NCI-H524 treated with DMSO at 0.1 percent for 48 hours (cell line): Measurements from ENCODE around the gene FOXN1.
"Not testable (repeated sequence)": the region's sequence is repeated elsewhere in the genome, so short reads cannot be mapped to it uniquely, and the experiment has no call there.

Source experiments
- DNase-seq: peaks from one replicate; lab custom pipeline; 2025; lab: John Stamatoyannopoulos, UW

The FOXN1 gene

GRCh38 chr17:28574526-28574925 lies 68.4 kb downstream of the FOXN1 start:
- no peak for DNase-seq

DNA sequence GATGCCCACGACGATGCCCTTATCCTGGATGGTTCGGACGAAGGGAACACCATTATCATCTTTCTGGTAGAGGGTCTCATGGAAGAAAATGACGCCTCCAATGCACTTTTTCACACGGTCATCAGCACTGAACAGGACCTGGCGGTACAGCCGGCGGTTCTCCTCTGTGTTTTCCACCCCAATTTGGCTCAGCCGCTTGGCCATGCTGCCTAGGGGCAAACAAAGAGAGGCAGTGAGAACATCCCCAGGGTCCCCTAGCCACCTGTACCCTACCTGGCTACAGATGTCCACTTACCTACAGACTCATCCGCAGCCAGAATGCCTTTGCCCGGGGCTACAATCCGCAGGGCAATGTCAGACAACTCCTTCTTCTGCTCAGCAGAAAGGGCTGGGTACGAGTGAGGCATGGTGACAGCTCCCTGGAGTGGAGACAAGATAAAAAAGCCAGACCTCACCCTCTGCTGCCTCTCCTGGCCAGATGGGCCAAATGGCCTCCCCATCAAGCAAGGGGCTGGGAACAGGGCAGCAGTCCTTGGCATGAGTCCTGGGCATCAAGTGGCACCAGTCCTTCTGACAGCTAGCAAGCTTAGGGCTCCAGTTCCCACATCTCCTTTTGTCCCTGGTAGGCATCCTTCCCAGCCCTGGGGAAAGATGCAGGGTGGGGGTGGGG lies 69.1 kb downstream of the FOXN1 start:
- DNase-seq, result no peak

- not testable (repeated sequence) for DNase-seq
Measured at GRCh38 chr17:28576016-28576415, 69.9 kb downstream of the FOXN1 start.

- no peak for DNase-seq
Measured at GRCh38 chr17:28576758-28577465, 70.8 kb downstream of the FOXN1 start, which contains the start of gene ALDOC. ALDOC (minus strand) TSS chr17:28576895; CDS start chr17:28575532, 1,363 bp downstream.

DNA sequence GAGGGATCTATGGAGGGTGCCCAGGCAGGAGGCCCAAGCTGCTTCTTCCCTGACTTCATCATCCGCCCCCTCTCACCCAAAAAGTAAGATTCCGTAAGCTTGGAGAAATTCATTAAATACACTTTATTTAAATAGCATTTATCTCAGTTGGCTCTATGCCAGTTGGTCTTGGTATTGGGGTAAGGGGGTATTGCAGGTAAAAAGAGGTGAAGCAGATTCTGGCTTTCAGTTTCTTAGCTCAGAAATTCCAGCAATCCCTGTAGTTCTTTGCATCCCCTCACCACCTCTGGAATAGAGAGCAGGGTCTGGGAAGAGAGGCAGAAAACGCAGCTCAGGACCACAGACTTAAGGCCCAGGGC lies 71.3 kb downstream of the FOXN1 start:
- DNase-seq, result no peak

GRCh38 chr17:28578246-28579195 lies 72.4 kb downstream of the FOXN1 start:
- no peak for DNase-seq

DNA sequence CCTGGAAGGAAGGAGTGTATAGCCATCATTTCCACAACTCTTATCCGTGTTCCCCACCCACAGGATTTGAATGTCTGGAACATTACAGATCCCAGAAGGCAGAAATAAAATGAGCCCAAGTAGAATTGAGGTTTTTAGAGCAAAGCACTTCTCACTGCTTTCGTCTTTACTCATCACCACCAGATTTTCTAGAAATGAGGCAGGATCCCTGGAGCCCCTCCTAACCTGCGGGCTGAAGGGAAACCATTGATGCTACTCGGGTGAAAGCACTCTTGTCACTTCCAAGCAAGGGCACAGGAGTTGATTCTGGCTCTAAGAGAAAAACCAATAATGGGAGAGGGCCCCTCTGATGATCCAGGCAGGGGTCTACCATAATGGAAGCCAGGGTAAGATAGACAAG lies 73.4 kb downstream of the FOXN1 start:
- no peak for DNase-seq

GRCh38 chr17:28580959-28581358 lies 74.8 kb downstream of the FOXN1 start:
- no peak for DNase-seq

GRCh38 chr17:28582513-28582912 lies 76.4 kb downstream of the FOXN1 start:
- DNase-seq, result no peak

GRCh38 chr17:28584434-28584833 lies 78.3 kb downstream of the FOXN1 start:
- DNase-seq, result no peak

DNA sequence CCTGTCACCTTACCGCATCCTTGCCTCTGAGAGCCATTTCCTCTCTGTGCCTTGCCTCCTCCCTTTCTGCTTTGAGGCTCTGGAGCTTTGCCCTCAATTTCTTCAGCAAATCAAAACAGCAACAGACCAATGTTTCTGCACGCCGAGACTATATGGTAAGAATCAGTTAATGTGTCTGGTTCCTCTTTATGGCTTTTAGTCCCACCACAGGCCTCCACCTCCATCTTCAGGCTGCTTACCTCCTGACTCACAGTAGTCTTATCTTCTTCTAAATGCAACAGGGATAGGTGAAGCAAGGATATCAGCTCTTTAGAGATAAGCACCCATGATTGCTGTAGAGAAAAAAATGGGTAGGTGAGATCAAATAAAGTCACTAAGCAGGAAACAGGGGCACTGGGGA lies 79.7 kb downstream of the FOXN1 start:
- no peak for DNase-seq
